Heart right ventricle (tissue), 16 donors: ENCODE results near the gene C6orf15. TPM values are rescaled to one million over a fixed set of nuclear protein-coding genes. Genes with fewer than 3 reads are reported as not detected.

Experiments used
- ATAC-seq, 8 donors: fragments of 200-7000 bp; cut with Tn5 transposase; one replicate each; pipeline ENCODE4 v1.9.1; 2020; ENCODE audit warnings: mild to moderate bottlenecking in 8 of 8, moderate library complexity in 8 of 8, moderate number of reproducible peaks in 1 of 8
- DNase-seq, 2 donors: peaks; one replicate each; pipeline ENCODE4 v3.0.0-alpha.2; 2020
- H3K27ac ChIP-seq, 10 donors: fragments of 200-600 bp; sonication (generic) in 2 of 10; one replicate each; pipeline versions ENCODE4 v1.5.0 to v1.8.0; 2020 to 2022; ENCODE audit warnings: mild to moderate bottlenecking in 3 of 10
- H3K27me3 ChIP-seq, 7 donors: fragments of 200-600 bp; one replicate each; pipeline ENCODE4 v1.8.0; 2021 to 2022; ENCODE audit warnings: mild to moderate bottlenecking in 2 of 7
- H3K36me3 ChIP-seq, 9 donors: fragments of 200-600 bp; sonication (generic) in 1 of 9; one replicate each; pipeline versions ENCODE4 v1.5.0 to v1.8.0; 2020 to 2022; ENCODE audit warnings: mild to moderate bottlenecking in 2 of 9
- H3K4me1 ChIP-seq, 9 donors: fragments of 200-600 bp; sonication (generic) in 1 of 9; one replicate each; pipeline versions ENCODE4 v1.5.0 to v1.8.0; 2020 to 2022; ENCODE audit warnings: mild to moderate bottlenecking in 4 of 9
- H3K4me3 ChIP-seq, 10 donors: fragments of 200-600 bp; sonication (generic) in 2 of 10; one replicate each; pipeline versions ENCODE4 v1.5.0 to v1.8.0; 2020 to 2022; ENCODE audit warnings: mild to moderate bottlenecking in 7 of 10, moderate library complexity in 2 of 10
- H3K9me3 ChIP-seq, 11 donors: fragments of 200-600 bp in 10 of 11; sonication (generic) in 2 of 11; one replicate each; pipeline versions ENCODE4 v1.5.0 to v1.8.0; 2013 to 2022; ENCODE audit warnings: mild to moderate bottlenecking in 2 of 11, control low read depth in 1 of 11, moderate library complexity in 1 of 11
- CTCF ChIP-seq, 9 donors: fragments of 200-600 bp; sonication (generic) in 2 of 9; IDR thresholded peaks; one replicate each; pipeline versions ENCODE4 v1.5.0 to v1.8.0; 2021 to 2022; ENCODE audit warnings: antibody characterized with exemption in 9 of 9, mild to moderate bottlenecking in 5 of 9, moderate library complexity in 1 of 9
- WGBS, 2 donors: extraction: QIAGEN DNeasy Blood & Tissue Kit; methylation state at CpG; one replicate each; pipeline ENCODE4 v1.1.7; 2013; ENCODE audit warnings: inconsistent platforms in 1 of 2; 5-methylcytosine and 5-hydroxymethylcytosine counted together
- intact Hi-C, 10 donors: fragments of 100-400 bp; cut with DNase I; formaldehyde crosslinking; loops; one replicate each; pipeline versions ENCODE4 v1.11.1 to v1.14.2; 2022
- polyA plus RNA-seq, 2 donors: library from polyadenylated mRNA; stranded (reverse); fragments of 200-250 nt; gene quantifications; one replicate each; pipeline ENCODE4 v1.2.3, GENCODE V29; 2013
- total RNA-seq, 10 donors: library from RNA; stranded (reverse); fragmentation: NEBNext Ultra II Directional in 3 of 10; extraction: Animal tissue kit (Norgen Biotek cat#: 25700) in 3 of 10; gene quantifications; one replicate each; pipeline versions ENCODE4 v1.2.1 to v1.2.4, GENCODE V29; 2021 to 2023
- donor health status: Arrhythmogenic right ventricular cardiomyopathy.
- donor health status: ischemic (EF 13 %, LVEDD 7.1; RV severe dilation, severe dysfunction).
- donor health status: healthy with polysubstance abuse.
- donor health status: DM: no; HTN: yes; CAD: no.
- donor health status: DM: no; HTN: no; CAD: no.
- donor health status: ischemic (EF 25% LVEDD 6.9; RV normal size, moderate dysfunction).
- donor health status: ischemic (EF 25% LVEDD 5.7; RV mildly dilated, moderate dysfunction).
- donor health status: healthy.
- donor health status: DM: yes; HTN: yes; CAD: no.
- donor health status: Ischemic cardiomyopathy.
- donor health status: ischemic (EF 35%, LVEDD 5.7; RV mildly dilated, moderate dysfunction).
- donor health status: nonischemic (EF 11% LVEDD 7.7; RV severe dilation, severe dysfunction).
- donor health status: DM: yes; HTN: yes; CAD: no.
- donor health status: PGD.
- donor health status: ischemic (EF 29% LVEDD 5.4; RV normal size, mild dysfunction).
- donor health status: nonischemic (EF 23%, LVEDD 6.1; RV moderate dilation, normal function).

Gene C6orf15
- total and polyA plus RNA-seq, 12 donors, result not detected

DNA sequence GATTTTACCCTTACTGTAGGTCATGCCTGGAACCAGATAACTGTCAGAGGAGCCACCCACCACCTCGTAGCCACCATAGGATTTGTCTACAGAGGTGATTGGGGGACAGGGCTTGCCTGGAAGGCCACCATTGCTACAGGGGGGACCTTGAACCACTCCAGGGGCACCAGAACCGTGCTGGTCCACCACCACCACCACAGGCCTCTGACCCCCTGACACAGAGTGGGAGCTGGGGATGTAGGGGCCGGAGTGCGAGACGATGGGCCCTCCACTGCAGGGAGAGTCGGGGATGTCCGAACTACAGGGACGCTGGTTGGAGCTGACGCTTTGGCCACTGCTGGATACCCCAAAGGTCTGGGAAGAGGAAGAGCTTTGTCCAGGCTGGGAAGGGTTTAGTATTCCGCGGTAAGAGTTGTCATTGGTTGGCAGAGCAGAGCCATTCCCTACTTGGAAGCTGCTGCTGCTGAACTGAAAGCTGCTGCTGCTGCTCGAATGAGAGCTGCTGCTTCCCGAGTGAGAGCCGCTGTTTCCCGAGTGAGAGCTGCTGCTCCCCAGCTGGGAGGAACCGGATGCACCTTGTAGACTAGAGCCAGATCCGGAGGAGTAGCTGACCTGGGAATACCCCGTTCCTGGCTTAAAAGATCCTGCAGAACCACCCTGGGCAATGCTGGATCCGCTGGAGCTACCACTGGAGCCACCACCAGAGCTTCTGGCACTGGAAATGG is 4.4 kb upstream of the C6orf15 start:
- Histone ChIP-seq H3K9me3 (no peaks in the 10 kb centered on the region), H3K4me1 (peaks cover 6 to 55% (median 40%) of the 10 kb centered on the region in 9 donors), H3K27ac (peak overlapping the region in 9 of 10 donors; percentile 24 to 65 (median 55)), H3K4me3 (peak overlapping the region in 7 of 10 donors; percentile 1 to 34 (median 26)), H3K36me3 (no peaks in the 10 kb centered on the region), H3K27me3 (no peaks in the 10 kb centered on the region)
- WGBS, 2 donors, result 57 to 59% methylated on average over 19 of the region's 19 CpGs
- intact Hi-C loops, result no loop called here
- no peak for TF ChIP-seq CTCF (IDR thresholded peaks at IDR 0.05)
- DNase-seq, result peak in 1 of 2 donors; percentile 43
- ATAC-seq, result peak in 7 of 8 donors; percentile 13 to 60 (median 25)

DNA sequence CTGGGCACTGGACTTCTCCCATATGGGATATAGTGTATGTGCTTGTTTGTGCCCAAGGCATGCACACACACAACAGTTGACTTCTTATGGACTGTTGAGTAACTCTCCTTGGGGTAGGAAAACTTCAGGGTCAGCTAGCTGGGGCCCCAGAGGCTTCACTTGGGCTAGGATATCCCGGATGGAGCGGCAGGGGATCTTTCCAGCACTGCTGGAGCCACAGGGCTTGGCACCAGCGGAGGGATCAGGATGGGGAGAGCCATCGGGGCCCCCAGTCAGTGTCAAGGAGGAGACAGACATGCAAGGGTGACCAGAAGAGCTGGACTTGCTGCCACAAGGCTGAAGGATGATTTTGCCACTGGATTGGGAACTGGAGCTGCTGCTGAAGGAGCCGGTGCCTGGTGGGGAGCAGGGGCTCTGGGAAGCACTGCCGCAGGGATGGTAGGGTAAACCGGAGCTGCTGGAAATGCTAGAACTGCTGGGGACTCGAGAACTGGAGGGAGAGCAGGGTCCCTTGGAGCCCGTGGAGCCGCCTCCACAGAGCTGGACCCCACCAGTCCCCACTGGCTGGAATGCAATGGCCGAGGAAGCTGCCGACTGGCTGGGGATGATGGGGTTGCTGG is 3.7 kb upstream of the C6orf15 start:
- DNase-seq (no peak), ATAC-seq (no peak)
- Histone ChIP-seq H3K4me3 (no peak overlapping the region), H3K36me3 (no peaks in the 10 kb centered on the region), H3K4me1 (peaks cover 6 to 53% (median 40%) of the 10 kb centered on the region in 9 donors), H3K27ac (peak overlapping the region in 3 of 10 donors; percentile 15 to 78 (median 70)), H3K9me3 (no peaks in the 10 kb centered on the region), H3K27me3 (no peaks in the 10 kb centered on the region)
- WGBS, 2 donors, result 89 to 97% methylated on average over 12 of the region's 12 CpGs
- no peak for TF ChIP-seq CTCF (IDR thresholded peaks at IDR 0.05)
- intact Hi-C loops, result no loop called here

- peaks cover 0 to 5% (median 0%) of the 10 kb centered on the region in 7 donors for H3K27me3 ChIP-seq
- peak in 5 of 9 donors; percentile 7 to 51 (median 36) for TF ChIP-seq CTCF (IDR thresholded peaks at IDR 0.05)
- H3K36me3 ChIP-seq, result no peaks in the 10 kb centered on the region
- ATAC-seq, result peak in 6 of 8 donors; percentile 16 to 49 (median 40)
- peaks cover 6 to 53% (median 40%) of the 10 kb centered on the region in 9 donors for H3K4me1 ChIP-seq
- DNase-seq, result no peak
- intact Hi-C loops, result no loop called here
- H3K4me3 ChIP-seq, result peak overlapping the region in 5 of 10 donors; percentile 20 to 36 (median 25)
- 53 to 68% methylated on average over 9 of the region's 9 CpGs for WGBS, 2 donors
- peak overlapping the region; percentile 29 to 80 (median 66) for H3K27ac ChIP-seq
- H3K9me3 ChIP-seq, result no peaks in the 10 kb centered on the region
Observed at GRCh38 chr6:31114970-31115849, 2.8 kb upstream of the C6orf15 start.

DNA sequence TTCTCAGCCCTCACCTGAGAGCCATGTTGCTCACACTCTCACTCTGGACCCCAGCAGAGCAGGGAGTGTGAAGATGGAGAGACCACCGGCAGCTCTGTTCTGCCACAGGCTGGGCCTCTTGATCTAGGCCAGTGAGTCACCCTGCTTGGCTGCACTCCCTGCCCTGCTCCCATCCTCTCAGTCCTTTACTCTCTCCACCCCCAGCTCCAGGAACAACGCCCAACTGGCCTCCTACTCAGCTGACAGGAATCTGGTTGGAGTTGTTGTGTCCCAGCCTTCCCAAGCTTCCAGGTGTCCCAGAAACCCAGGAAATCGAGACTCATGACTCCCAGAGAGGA is 2.1 kb upstream of the C6orf15 start, which contains the start of gene PSORS1C1:
TSS of gene PSORS1C1 (plus strand) at position 260 of the 338 bp plus-strand sequence. CDS start 14,833 bp downstream, outside the sequence.
- H3K36me3 ChIP-seq, result no peaks in the 10 kb centered on the region
- DNase-seq, result peak; percentile 76 to 77
- peaks cover 6 to 53% (median 40%) of the 10 kb centered on the region in 9 donors for H3K4me1 ChIP-seq
- no peaks in the 10 kb centered on the region for H3K9me3 ChIP-seq
- peak within 1 kb of the TSS; percentile 29 to 80 (median 66) for H3K27ac ChIP-seq
- peaks cover 0 to 7% (median 0%) of the 10 kb centered on the region in 7 donors for H3K27me3 ChIP-seq
- 2 to 22% methylated on average over 3 of the region's 3 CpGs for WGBS, 2 donors
- intact Hi-C loops, result no loop called here
- H3K4me3 ChIP-seq, result peak within 1 kb of the TSS in 5 of 10 donors; percentile 20 to 36 (median 25)
- peak; percentile 82 to 96 (median 90) for ATAC-seq
- no peak for TF ChIP-seq CTCF (IDR thresholded peaks at IDR 0.05)
